Measurements from ENCODE around the gene ATP5F1A.
"Not testable (repeated sequence)": the region's sequence is repeated elsewhere in the genome, so short reads cannot be mapped to it uniquely, and the experiment has no call there.

The ATP5F1A gene

GRCh38 chr18:46109386-46109785, 11.3 kb upstream of the ATP5F1A start:
- Histone ChIP-seq H3K4me3 (ENCODE audit: insufficient read depth, low read depth, low read length, poor library complexity, severe bottlenecking) (no peak overlapping the region), H3K9me3 (ENCODE audit: control insufficient read depth, low read length) (no peaks in the 10 kb centered on the region), H3K36me3 (ENCODE audit: control insufficient read depth, insufficient read depth, low read length) (peaks cover 11% of the 10 kb centered on the region), H3K27ac (ENCODE audit: insufficient read depth, low read length, poor library complexity, severe bottlenecking) (no peak overlapping the region), H3K27me3 (replicated peaks; ENCODE audit: control insufficient read depth, insufficient read depth, low read length, poor library complexity, severe bottlenecking) (no peaks in the 10 kb centered on the region), H3K4me1 (ENCODE audit: control insufficient read depth, insufficient read depth, low read length, poor library complexity, severe bottlenecking) (no peaks in the 10 kb centered on the region)
- no peak for DNase-seq

- peak within 1 kb of the TSS; percentile 99 for H3K4me3 ChIP-seq (ENCODE audit: insufficient read depth, low read depth, low read length, poor library complexity, severe bottlenecking)
- no peaks in the 10 kb centered on the region for H3K4me1 ChIP-seq (ENCODE audit: control insufficient read depth, insufficient read depth, low read length, poor library complexity, severe bottlenecking)
- H3K27ac ChIP-seq (ENCODE audit: insufficient read depth, low read length, poor library complexity, severe bottlenecking), result peak within 1 kb of the TSS; percentile 69
- H3K9me3 ChIP-seq (ENCODE audit: control insufficient read depth, low read length), result no peaks in the 10 kb centered on the region
- H3K27me3 ChIP-seq (replicated peaks; ENCODE audit: control insufficient read depth, insufficient read depth, low read length, poor library complexity, severe bottlenecking), result no peaks in the 10 kb centered on the region
- peaks cover 3% of the 10 kb centered on the region for H3K36me3 ChIP-seq (ENCODE audit: control insufficient read depth, insufficient read depth, low read length)
- peak; percentile 63 to 77 (median 76) for DNase-seq
Measured at GRCh38 chr18:46104128-46104911, 6.2 kb upstream of the ATP5F1A start, which contains the start of gene HAUS1. TSS of gene HAUS1 (plus strand) at chr18:46104385. CDS start at chr18:46104412, 27 bp downstream.

GRCh38 chr18:46099463-46099862, 1.4 kb upstream of the ATP5F1A start:
- Histone ChIP-seq H3K9me3 (ENCODE audit: control insufficient read depth, low read length) (no peaks in the 10 kb centered on the region), H3K4me1 (ENCODE audit: control insufficient read depth, insufficient read depth, low read length, poor library complexity, severe bottlenecking) (peaks cover 19% of the 10 kb centered on the region), H3K27ac (ENCODE audit: insufficient read depth, low read length, poor library complexity, severe bottlenecking) (no peak overlapping the region), H3K27me3 (replicated peaks; ENCODE audit: control insufficient read depth, insufficient read depth, low read length, poor library complexity, severe bottlenecking) (no peaks in the 10 kb centered on the region), H3K36me3 (ENCODE audit: control insufficient read depth, insufficient read depth, low read length) (peaks cover 5% of the 10 kb centered on the region), H3K4me3 (ENCODE audit: insufficient read depth, low read depth, low read length, poor library complexity, severe bottlenecking) (no peak overlapping the region)
- DNase-seq, result no peak

GRCh38 chr18:46098616-46098933, 479 bp upstream of the ATP5F1A start:
- Histone ChIP-seq H3K36me3 (ENCODE audit: control insufficient read depth, insufficient read depth, low read length) (peaks cover 5% of the 10 kb centered on the region), H3K4me3 (ENCODE audit: insufficient read depth, low read depth, low read length, poor library complexity, severe bottlenecking) (peak overlapping the region; percentile 84), H3K27me3 (replicated peaks; ENCODE audit: control insufficient read depth, insufficient read depth, low read length, poor library complexity, severe bottlenecking) (no peaks in the 10 kb centered on the region), H3K9me3 (ENCODE audit: control insufficient read depth, low read length) (no peaks in the 10 kb centered on the region), H3K27ac (ENCODE audit: insufficient read depth, low read length, poor library complexity, severe bottlenecking) (peak overlapping the region; percentile 79), H3K4me1 (ENCODE audit: control insufficient read depth, insufficient read depth, low read length, poor library complexity, severe bottlenecking) (peaks cover 19% of the 10 kb centered on the region)
- no peak for DNase-seq

GRCh38 chr18:46097431-46097800, 680 bp downstream of the ATP5F1A start:
- Histone ChIP-seq H3K27me3 (replicated peaks; ENCODE audit: control insufficient read depth, insufficient read depth, low read length, poor library complexity, severe bottlenecking) (no peaks in the 10 kb centered on the region), H3K4me1 (ENCODE audit: control insufficient read depth, insufficient read depth, low read length, poor library complexity, severe bottlenecking) (peaks cover 19% of the 10 kb centered on the region), H3K4me3 (ENCODE audit: insufficient read depth, low read depth, low read length, poor library complexity, severe bottlenecking) (peak overlapping the region; percentile 84), H3K36me3 (ENCODE audit: control insufficient read depth, insufficient read depth, low read length) (peaks cover 13% of the 10 kb centered on the region), H3K9me3 (ENCODE audit: control insufficient read depth, low read length) (no peaks in the 10 kb centered on the region), H3K27ac (ENCODE audit: insufficient read depth, low read length, poor library complexity, severe bottlenecking) (peak overlapping the region; percentile 79)
- no peak for DNase-seq

- H3K27me3 ChIP-seq (replicated peaks; ENCODE audit: control insufficient read depth, insufficient read depth, low read length, poor library complexity, severe bottlenecking), result no peaks in the 10 kb centered on the region
Measured at GRCh38 chr18:46096651-46097300, 1.3 kb downstream of the ATP5F1A start.

GRCh38 chr18:46095532-46095931, 2.6 kb downstream of the ATP5F1A start:
- no peaks in the 10 kb centered on the region for H3K27me3 ChIP-seq (replicated peaks; ENCODE audit: control insufficient read depth, insufficient read depth, low read length, poor library complexity, severe bottlenecking)
- peaks cover 27% of the 10 kb centered on the region for H3K36me3 ChIP-seq (ENCODE audit: control insufficient read depth, insufficient read depth, low read length)
- peaks cover 19% of the 10 kb centered on the region for H3K4me1 ChIP-seq (ENCODE audit: control insufficient read depth, insufficient read depth, low read length, poor library complexity, severe bottlenecking)
- no peak overlapping the region for H3K27ac ChIP-seq (ENCODE audit: insufficient read depth, low read length, poor library complexity, severe bottlenecking)
- H3K4me3 ChIP-seq (ENCODE audit: insufficient read depth, low read depth, low read length, poor library complexity, severe bottlenecking), result no peak overlapping the region
- no peak for DNase-seq
- H3K9me3 ChIP-seq (ENCODE audit: control insufficient read depth, low read length), result no peaks in the 10 kb centered on the region

More at GRCh38 chr18:46096651-46097300, 1.3 kb downstream of the ATP5F1A start:
- H3K4me3 ChIP-seq (ENCODE audit: insufficient read depth, low read depth, low read length, poor library complexity, severe bottlenecking), result peak overlapping the region; percentile 84
- DNase-seq, result no peak
- H3K9me3 ChIP-seq (ENCODE audit: control insufficient read depth, low read length), result no peaks in the 10 kb centered on the region
- peaks cover 14% of the 10 kb centered on the region for H3K36me3 ChIP-seq (ENCODE audit: control insufficient read depth, insufficient read depth, low read length)
- peak overlapping the region; percentile 79 for H3K27ac ChIP-seq (ENCODE audit: insufficient read depth, low read length, poor library complexity, severe bottlenecking)
- H3K4me1 ChIP-seq (ENCODE audit: control insufficient read depth, insufficient read depth, low read length, poor library complexity, severe bottlenecking), result peaks cover 19% of the 10 kb centered on the region

- peaks cover 90% of the 10 kb centered on the region for H3K36me3 ChIP-seq (ENCODE audit: control insufficient read depth, insufficient read depth, low read length)
- H3K4me1 ChIP-seq (ENCODE audit: control insufficient read depth, insufficient read depth, low read length, poor library complexity, severe bottlenecking); H3K27ac ChIP-seq (ENCODE audit: insufficient read depth, low read length, poor library complexity, severe bottlenecking); H3K4me3 ChIP-seq (ENCODE audit: insufficient read depth, low read depth, low read length, poor library complexity, severe bottlenecking); H3K27me3 ChIP-seq (replicated peaks; ENCODE audit: control insufficient read depth, insufficient read depth, low read length, poor library complexity, severe bottlenecking); H3K9me3 ChIP-seq (ENCODE audit: control insufficient read depth, low read length); DNase-seq: not testable (repeated sequence)
Measured at GRCh38 chr18:46088501-46088900, 9.6 kb downstream of the ATP5F1A start.

GRCh38 chr18:46084431-46084830, 13.7 kb downstream of the ATP5F1A start:
- H3K9me3 ChIP-seq (ENCODE audit: control insufficient read depth, low read length), result peaks cover 4% of the 10 kb centered on the region
- no peaks in the 10 kb centered on the region for H3K4me1 ChIP-seq (ENCODE audit: control insufficient read depth, insufficient read depth, low read length, poor library complexity, severe bottlenecking)
- peaks cover 77% of the 10 kb centered on the region for H3K36me3 ChIP-seq (ENCODE audit: control insufficient read depth, insufficient read depth, low read length)
- H3K27me3 ChIP-seq (replicated peaks; ENCODE audit: control insufficient read depth, insufficient read depth, low read length, poor library complexity, severe bottlenecking), result no peaks in the 10 kb centered on the region
- DNase-seq, result no peak
- H3K27ac ChIP-seq (ENCODE audit: insufficient read depth, low read length, poor library complexity, severe bottlenecking), result no peak overlapping the region
- no peak overlapping the region for H3K4me3 ChIP-seq (ENCODE audit: insufficient read depth, low read depth, low read length, poor library complexity, severe bottlenecking)

- DNase-seq, result no peak
- Histone ChIP-seq H3K9me3 (ENCODE audit: control insufficient read depth, low read length) (no peaks in the 10 kb centered on the region), H3K4me3 (ENCODE audit: insufficient read depth, low read depth, low read length, poor library complexity, severe bottlenecking) (no peak overlapping the region), H3K36me3 (ENCODE audit: control insufficient read depth, insufficient read depth, low read length) (peaks cover 34% of the 10 kb centered on the region), H3K27me3 (replicated peaks; ENCODE audit: control insufficient read depth, insufficient read depth, low read length, poor library complexity, severe bottlenecking) (no peaks in the 10 kb centered on the region), H3K4me1 (ENCODE audit: control insufficient read depth, insufficient read depth, low read length, poor library complexity, severe bottlenecking) (no peaks in the 10 kb centered on the region), H3K27ac (ENCODE audit: insufficient read depth, low read length, poor library complexity, severe bottlenecking) (no peak overlapping the region)
Measured at GRCh38 chr18:46080156-46080555, 17.9 kb downstream of the ATP5F1A start.
